Activated CD8-positive, alpha-beta memory T cell treated with anti-CD3 and anti-CD28 coated beads, Interleukin-2, amount 10 ng/mL, durations not matched to agents 7 days and 5 days (primary cell): ENCODE results near the gene FAM9A. TPM values are rescaled to one million over a fixed set of nuclear protein-coding genes. Genes with fewer than 3 reads are reported as not detected.
"Not testable (repeated sequence)": the region's sequence is repeated elsewhere in the genome, so short reads cannot be mapped to it uniquely, and the experiment has no call there.

Experiments
- ATAC-seq: fragments of 150-1000 bp; cut with Tn5 transposase; one replicate; pipeline ENCODE4 v1.10.0; 2021; ENCODE audit warnings: moderate library complexity
- CTCF ChIA-PET: fragments of 350-600 bp; sonication (Branson Sonifier 250); formaldehyde crosslinking; loops from one replicate; lab custom pipeline; 2021; ENCODE audit warnings: antibody characterized with exemption; lab: Charles Lee
- DNase-seq: peaks from one replicate; pipeline ENCODE4 v3.0.0-alpha.2; 2020
- H3K27ac Mint-ChIP-seq: one replicate; pipeline ENCODE4 v1.8.0; 2021; ENCODE audit warnings: mild to moderate bottlenecking, mixed read lengths
- H3K27me3 Mint-ChIP-seq: one replicate; pipeline ENCODE4 v1.8.0; 2021; ENCODE audit warnings: mixed read lengths
- H3K36me3 Mint-ChIP-seq: one replicate; pipeline ENCODE4 v1.8.0; 2021; ENCODE audit warnings: mild to moderate bottlenecking, mixed read lengths
- H3K4me1 Mint-ChIP-seq: one replicate; pipeline ENCODE4 v1.8.0; 2021; ENCODE audit warnings: mixed read lengths
- H3K4me3 Mint-ChIP-seq: one replicate; pipeline ENCODE4 v1.8.0; 2021; ENCODE audit warnings: mild to moderate bottlenecking, moderate library complexity, mixed read lengths
- H3K9me3 Mint-ChIP-seq: one replicate; pipeline ENCODE4 v1.8.0; 2022; ENCODE audit warnings: low read depth, mixed read lengths
- total RNA-seq, 2 experiments: library from RNA; stranded (reverse); gene quantifications; one replicate each; pipeline ENCODE4 v1.2.3, GENCODE V29; 2021

FAM9A gene
- total RNA-seq, 2 experiments from 2014 or later = not detected

- Mint-ChIP-seq H3K27ac (no peak overlapping the region), H3K27me3 (peaks cover 22% of the 10 kb centered on the region), H3K4me1 (no peaks in the 10 kb centered on the region), H3K36me3 (no peaks in the 10 kb centered on the region), H3K4me3 (no peak overlapping the region), H3K9me3 (no peaks in the 10 kb centered on the region)
- no peak for ATAC-seq
- DNase-seq = no peak
- CTCF ChIA-PET = no interaction called here
Observed at GRCh38 chrX:8823698-8824097, 22.5 kb upstream of the FAM9A start.

GRCh38 chrX:8822002-8822401 lies 20.8 kb upstream of the FAM9A start:
- no peak overlapping the region for H3K4me3 Mint-ChIP-seq
- DNase-seq (no peak), ATAC-seq (no peak)
- no peak overlapping the region for H3K27ac Mint-ChIP-seq
- H3K36me3 Mint-ChIP-seq = no peaks in the 10 kb centered on the region
- CTCF ChIA-PET = no interaction called here
- peaks cover 15% of the 10 kb centered on the region for H3K27me3 Mint-ChIP-seq
- H3K4me1 Mint-ChIP-seq = no peaks in the 10 kb centered on the region
- H3K9me3 Mint-ChIP-seq = no peaks in the 10 kb centered on the region

- Mint-ChIP-seq H3K4me1 (no peaks in the 10 kb centered on the region), H3K27ac (no peak overlapping the region), H3K27me3 (peaks cover 12% of the 10 kb centered on the region), H3K36me3 (no peaks in the 10 kb centered on the region), H3K9me3 (no peaks in the 10 kb centered on the region), H3K4me3 (no peak overlapping the region)
- ATAC-seq (no peak), DNase-seq (no peak)
- CTCF ChIA-PET = no interaction called here
Observed at GRCh38 chrX:8820910-8821527, 19.8 kb upstream of the FAM9A start.

GRCh38 chrX:8815460-8816065 lies 14.4 kb upstream of the FAM9A start:
- Mint-ChIP-seq H3K4me1 (no peaks in the 10 kb centered on the region), H3K9me3 (no peaks in the 10 kb centered on the region), H3K4me3 (no peak overlapping the region), H3K27ac (no peak overlapping the region), H3K36me3 (no peaks in the 10 kb centered on the region), H3K27me3 (no peaks in the 10 kb centered on the region)
- ATAC-seq = no peak
- no peak for DNase-seq
- CTCF ChIA-PET = interaction anchor here (0.9 kb wide), 1 partner anchor 646 kb away, joined by 3 read pairs; no protein-coding TSS in a partner anchor

GRCh38 chrX:8813036-8813435 lies 11.9 kb upstream of the FAM9A start:
- Mint-ChIP-seq H3K9me3 (no peaks in the 10 kb centered on the region), H3K36me3 (no peaks in the 10 kb centered on the region), H3K4me1 (no peaks in the 10 kb centered on the region), H3K4me3 (no peak overlapping the region), H3K27me3 (no peaks in the 10 kb centered on the region), H3K27ac (no peak overlapping the region)
- CTCF ChIA-PET = interaction anchor here (1.4 kb wide), 1 partner anchor 68 kb away, joined by 4 read pairs; no protein-coding TSS in a partner anchor
- ATAC-seq = no peak
- DNase-seq = no peak

- H3K4me3 Mint-ChIP-seq = no peak overlapping the region
- CTCF ChIA-PET = interaction anchor here (1.4 kb wide), 1 partner anchor 67 kb away, joined by 4 read pairs; no protein-coding TSS in a partner anchor
- no peaks in the 10 kb centered on the region for H3K36me3 Mint-ChIP-seq
- DNase-seq (no peak), ATAC-seq (no peak)
- H3K27ac Mint-ChIP-seq = no peak overlapping the region
- no peaks in the 10 kb centered on the region for H3K4me1 Mint-ChIP-seq
- H3K27me3 Mint-ChIP-seq = no peaks in the 10 kb centered on the region
- H3K9me3 Mint-ChIP-seq = no peaks in the 10 kb centered on the region
Observed at GRCh38 chrX:8811611-8812010, 10.4 kb upstream of the FAM9A start.

- Mint-ChIP-seq H3K27me3 (peaks cover 3% of the 10 kb centered on the region), H3K9me3 (no peaks in the 10 kb centered on the region), H3K4me3 (no peak overlapping the region), H3K4me1 (no peaks in the 10 kb centered on the region), H3K27ac (no peak overlapping the region), H3K36me3 (no peaks in the 10 kb centered on the region)
- CTCF ChIA-PET = no interaction called here
- ATAC-seq (no peak), DNase-seq (no peak)
Observed at GRCh38 chrX:8808661-8809060, 7.5 kb upstream of the FAM9A start.

GRCh38 chrX:8805974-8806373 lies 4.8 kb upstream of the FAM9A start:
- H3K27me3 Mint-ChIP-seq = peaks cover 3% of the 10 kb centered on the region
- H3K36me3 Mint-ChIP-seq = no peaks in the 10 kb centered on the region
- no peak for DNase-seq
- ATAC-seq = no peak
- CTCF ChIA-PET = interaction anchor here (1.5 kb wide), 1 partner anchor 9 kb away, joined by 3 read pairs; no protein-coding TSS in a partner anchor
- H3K4me1 Mint-ChIP-seq = no peaks in the 10 kb centered on the region
- no peak overlapping the region for H3K4me3 Mint-ChIP-seq
- H3K9me3 Mint-ChIP-seq = no peaks in the 10 kb centered on the region
- H3K27ac Mint-ChIP-seq = no peak overlapping the region

- Mint-ChIP-seq H3K9me3 (no peaks in the 10 kb centered on the region), H3K27ac (no peak overlapping the region), H3K27me3 (peaks cover 3% of the 10 kb centered on the region), H3K4me3 (no peak overlapping the region), H3K36me3 (no peaks in the 10 kb centered on the region), H3K4me1 (no peaks in the 10 kb centered on the region)
- no peak for DNase-seq
- ATAC-seq = no peak
- CTCF ChIA-PET = interaction anchor here (1.5 kb wide), 1 partner anchor 10 kb away, joined by 3 read pairs; no protein-coding TSS in a partner anchor
Observed at GRCh38 chrX:8805046-8805445, 3.9 kb upstream of the FAM9A start.

GRCh38 chrX:8803326-8803725 lies 2.1 kb upstream of the FAM9A start:
- Mint-ChIP-seq H3K27ac (no peak overlapping the region), H3K36me3 (no peaks in the 10 kb centered on the region), H3K4me3 (no peak overlapping the region), H3K9me3 (no peaks in the 10 kb centered on the region), H3K27me3 (peaks cover 3% of the 10 kb centered on the region), H3K4me1 (no peaks in the 10 kb centered on the region)
- ATAC-seq = no peak
- CTCF ChIA-PET = no interaction called here
- no peak for DNase-seq

- H3K27me3 Mint-ChIP-seq, DNase-seq, H3K36me3 Mint-ChIP-seq, ATAC-seq, CTCF ChIA-PET, H3K9me3 Mint-ChIP-seq, H3K4me1 Mint-ChIP-seq, H3K27ac Mint-ChIP-seq, H3K4me3 Mint-ChIP-seq: not testable (repeated sequence)
Observed at GRCh38 chrX:8800351-8800750, 832 bp downstream of the FAM9A start.

GRCh38 chrX:8799281-8799680 lies 1.9 kb downstream of the FAM9A start:
- H3K4me1 Mint-ChIP-seq, ATAC-seq, DNase-seq, H3K36me3 Mint-ChIP-seq, H3K9me3 Mint-ChIP-seq, H3K4me3 Mint-ChIP-seq, CTCF ChIA-PET, H3K27ac Mint-ChIP-seq, H3K27me3 Mint-ChIP-seq: not testable (repeated sequence)

- DNase-seq, H3K27me3 Mint-ChIP-seq, H3K4me1 Mint-ChIP-seq, ATAC-seq, H3K4me3 Mint-ChIP-seq, H3K36me3 Mint-ChIP-seq, CTCF ChIA-PET, H3K9me3 Mint-ChIP-seq, H3K27ac Mint-ChIP-seq: not testable (repeated sequence)
Observed at GRCh38 chrX:8798702-8799101, 2.5 kb downstream of the FAM9A start.

- ATAC-seq, CTCF ChIA-PET, H3K4me3 Mint-ChIP-seq: not testable (repeated sequence)
Observed at GRCh38 chrX:8787119-8787518, 14.1 kb downstream of the FAM9A start.

More at GRCh38 chrX:8787119-8787518, 14.1 kb downstream of the FAM9A start:
- not testable (repeated sequence) for H3K9me3 Mint-ChIP-seq, H3K27me3 Mint-ChIP-seq, H3K36me3 Mint-ChIP-seq, H3K4me1 Mint-ChIP-seq, DNase-seq, H3K27ac Mint-ChIP-seq
